Neutrophil (primary cell): Measurements from ENCODE around the gene KDM8.
"Not testable (repeated sequence)": the region's sequence is repeated elsewhere in the genome, so short reads cannot be mapped to it uniquely, and the experiment has no call there.

ENCODE experiments used
- H3K27ac ChIP-seq: fragments of 200-600 bp; sonication (generic); 2 replicates; pipeline ENCODE4 v1.5.1; 2016; ENCODE audit warnings: mild to moderate bottlenecking, moderate library complexity
- H3K27me3 ChIP-seq: fragments of 200-600 bp; sonication (generic); 2 replicates; pipeline ENCODE4 v1.6.0; 2016; ENCODE audit warnings: mild to moderate bottlenecking
- H3K36me3 ChIP-seq: fragments of 200-600 bp; sonication (generic); 2 replicates; pipeline ENCODE4 v1.5.1; 2017
- H3K4me1 ChIP-seq, 2 experiments: fragments of 200-600 bp in 1 of 2; sonication (generic) in 1 of 2; 1 replicate in 1 of 2; 2 replicates in 1 of 2; pipeline versions ENCODE4 v1.5.1 to v1.6.1; 2013 to 2016; ENCODE audit warnings: low read depth in 1 of 2, low read length in 1 of 2, mild to moderate bottlenecking in 1 of 2, moderate library complexity in 1 of 2; ENCODE audit not compliant: control insufficient read depth in 1 of 2, insufficient read depth in 1 of 2
- H3K4me3 ChIP-seq, 2 experiments: fragments of 200-600 bp in 1 of 2; sonication (generic) in 1 of 2; 1 replicate in 1 of 2; 2 replicates in 1 of 2; pipeline ENCODE4 v1.5.1; 2013 to 2016; ENCODE audit warnings: low read depth in 1 of 2, low read length in 1 of 2, mild to moderate bottlenecking in 1 of 2, moderate library complexity in 1 of 2
- H3K9me3 ChIP-seq: fragments of 200-600 bp; sonication (generic); 2 replicates; pipeline ENCODE4 v1.5.1; 2016
- CTCF ChIP-seq: fragments of 200-600 bp; sonication (generic); IDR thresholded peaks from 2 replicates; pipeline ENCODE4 v1.5.1; 2016; ENCODE audit warnings: antibody characterized with exemption

KDM8 gene

GRCh38 chr16:27246439-27246838 is 43.1 kb downstream of the KDM8 start:
- H3K27me3 ChIP-seq, result no peaks in the 10 kb centered on the region
- no peak overlapping the region for H3K4me3 ChIP-seq
- no peaks in the 10 kb centered on the region for H3K9me3 ChIP-seq
- peaks cover 31 to 32% of the 10 kb centered on the region in 2 experiments for H3K4me1 ChIP-seq
- TF ChIP-seq CTCF, result no peak
- peaks cover 3% of the 10 kb centered on the region for H3K36me3 ChIP-seq
- peak overlapping the region; percentile 80 for H3K27ac ChIP-seq

GRCh38 chr16:27247076-27247475 is 43.8 kb downstream of the KDM8 start:
- Histone ChIP-seq H3K4me1 (peaks cover 31 to 32% of the 10 kb centered on the region in 2 experiments), H3K27ac (peak overlapping the region; percentile 80), H3K4me3 (peak overlapping the region in 1 of 2 experiments; percentile 13)
- H3K9me3 ChIP-seq, H3K36me3 ChIP-seq, H3K27me3 ChIP-seq: not testable (repeated sequence)

GRCh38 chr16:27248036-27248435 is 44.7 kb downstream of the KDM8 start:
- Histone ChIP-seq H3K36me3 (no peaks in the 10 kb centered on the region), H3K27me3 (no peaks in the 10 kb centered on the region), H3K4me1 (peaks cover 23 to 24% of the 10 kb centered on the region in 2 experiments), H3K4me3 (no peak overlapping the region), H3K27ac (peak overlapping the region; percentile 80), H3K9me3 (no peaks in the 10 kb centered on the region)
- TF ChIP-seq CTCF, result no peak

GRCh38 chr16:27248886-27249285 is 45.6 kb downstream of the KDM8 start:
- H3K4me1 ChIP-seq, result peaks cover 18% of the 10 kb centered on the region in 2 experiments
- H3K36me3 ChIP-seq, H3K4me3 ChIP-seq, H3K9me3 ChIP-seq, H3K27ac ChIP-seq, H3K27me3 ChIP-seq: not testable (repeated sequence)

- H3K4me1 ChIP-seq, result peaks cover 14 to 15% of the 10 kb centered on the region in 2 experiments
- peaks cover 7% of the 10 kb centered on the region for H3K36me3 ChIP-seq
- TF ChIP-seq CTCF, result no peak
- no peak overlapping the region for H3K4me3 ChIP-seq
- H3K27ac ChIP-seq, result no peak overlapping the region
- no peaks in the 10 kb centered on the region for H3K9me3 ChIP-seq
- H3K27me3 ChIP-seq, result no peaks in the 10 kb centered on the region
These were observed 48.3 kb downstream of the KDM8 start for GRCh38 chr16:27251541-27252205.

- Histone ChIP-seq H3K27me3 (no peaks in the 10 kb centered on the region), H3K36me3 (peaks cover 7% of the 10 kb centered on the region), H3K4me3 (no peak overlapping the region), H3K9me3 (no peaks in the 10 kb centered on the region), H3K27ac (no peak overlapping the region), H3K4me1 (peaks cover 9 to 10% of the 10 kb centered on the region in 2 experiments)
- TF ChIP-seq CTCF, result no peak
These were observed 48.9 kb downstream of the KDM8 start for GRCh38 chr16:27252206-27252585.
